ENCODE data around the gene CGAS.

DNA sequence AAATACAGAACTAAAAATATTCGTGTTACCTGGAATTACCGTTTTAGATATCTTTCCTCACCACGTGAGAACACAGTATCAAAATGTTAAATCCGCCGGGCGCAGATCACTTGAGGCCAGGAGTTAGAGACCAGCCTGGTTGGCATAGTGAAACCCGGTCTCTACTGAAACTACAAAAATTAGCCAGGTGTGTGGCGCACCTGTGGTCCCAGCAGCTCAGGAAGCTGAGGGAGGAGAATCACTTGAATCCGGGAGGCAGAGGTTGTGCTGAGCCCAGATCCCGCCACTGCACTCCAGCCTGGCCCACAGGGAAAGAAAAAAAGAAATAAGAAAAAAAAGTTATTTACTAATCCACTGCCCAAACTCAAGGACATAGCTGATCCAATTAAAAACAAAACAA lies 62.2 kb downstream of the CGAS start:
- TF ChIP-seq, protein P1, sequence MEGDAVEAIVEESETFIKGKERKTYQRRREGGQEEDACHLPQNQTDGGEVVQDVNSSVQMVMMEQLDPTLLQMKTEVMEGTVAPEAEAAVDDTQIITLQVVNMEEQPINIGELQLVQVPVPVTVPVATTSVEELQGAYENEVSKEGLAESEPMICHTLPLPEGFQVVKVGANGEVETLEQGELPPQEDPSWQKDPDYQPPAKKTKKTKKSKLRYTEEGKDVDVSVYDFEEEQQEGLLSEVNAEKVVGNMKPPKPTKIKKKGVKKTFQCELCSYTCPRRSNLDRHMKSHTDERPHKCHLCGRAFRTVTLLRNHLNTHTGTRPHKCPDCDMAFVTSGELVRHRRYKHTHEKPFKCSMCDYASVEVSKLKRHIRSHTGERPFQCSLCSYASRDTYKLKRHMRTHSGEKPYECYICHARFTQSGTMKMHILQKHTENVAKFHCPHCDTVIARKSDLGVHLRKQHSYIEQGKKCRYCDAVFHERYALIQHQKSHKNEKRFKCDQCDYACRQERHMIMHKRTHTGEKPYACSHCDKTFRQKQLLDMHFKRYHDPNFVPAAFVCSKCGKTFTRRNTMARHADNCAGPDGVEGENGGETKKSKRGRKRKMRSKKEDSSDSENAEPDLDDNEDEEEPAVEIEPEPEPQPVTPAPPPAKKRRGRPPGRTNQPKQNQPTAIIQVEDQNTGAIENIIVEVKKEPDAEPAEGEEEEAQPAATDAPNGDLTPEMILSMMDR (conservative IDR thresholded peaks at IDR 0.05 in 1 of 2, IDR thresholded peaks at IDR 0.05 in 1 of 2; ENCODE audit: low read depth in 1 of 2, low read length in 2 of 2) = no peak
- no peak for TF ChIP-seq EZH2 (IDR thresholded peaks at IDR 0.05; ENCODE audit: low read length, missing control alignments)

Measured in fibroblast of lung (primary cell).